Activated CD8-positive, alpha-beta memory T cell treated with anti-CD3 and anti-CD28 coated beads for 4 hours (primary cell): ENCODE measurements around the gene LINS1.

Experiments used
- DNase-seq, 2 donors: peaks; one replicate each; pipeline ENCODE4 v3.0.0-alpha.2; 2020; ENCODE audit warnings: low read depth in 2 of 2

The LINS1 gene

GRCh38 chr15:100559330-100559729 is 42.7 kb downstream of the LINS1 start:
- DNase-seq = no peak

DNA sequence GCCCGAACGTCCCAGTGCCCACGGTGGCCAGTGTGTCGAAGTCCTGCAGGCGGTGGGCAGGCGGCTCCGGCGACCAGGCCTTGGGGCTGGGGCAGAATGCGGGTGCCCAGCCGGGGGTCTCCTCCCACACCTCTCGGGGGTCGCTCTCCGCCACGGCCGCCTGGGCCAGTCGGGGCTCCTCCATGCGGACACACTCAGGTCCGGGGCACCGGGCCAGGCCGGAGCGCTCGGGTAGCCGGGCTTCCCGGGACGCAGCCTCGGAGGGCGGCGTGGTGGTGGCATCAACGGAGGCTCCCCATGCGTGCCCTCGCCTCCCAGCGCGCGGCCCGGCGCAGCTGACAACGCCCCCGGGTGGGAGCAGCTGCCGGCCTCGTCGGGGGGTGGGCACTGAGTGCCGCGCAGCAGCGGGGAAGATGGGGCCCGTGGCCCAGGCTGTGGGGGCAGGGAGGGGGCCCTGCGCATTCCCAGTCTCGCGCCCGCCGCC is 43.2 kb downstream of the LINS1 start:
- no peak for DNase-seq

GRCh38 chr15:100553468-100553867 is 48.5 kb downstream of the LINS1 start:
- no peak for DNase-seq

DNA sequence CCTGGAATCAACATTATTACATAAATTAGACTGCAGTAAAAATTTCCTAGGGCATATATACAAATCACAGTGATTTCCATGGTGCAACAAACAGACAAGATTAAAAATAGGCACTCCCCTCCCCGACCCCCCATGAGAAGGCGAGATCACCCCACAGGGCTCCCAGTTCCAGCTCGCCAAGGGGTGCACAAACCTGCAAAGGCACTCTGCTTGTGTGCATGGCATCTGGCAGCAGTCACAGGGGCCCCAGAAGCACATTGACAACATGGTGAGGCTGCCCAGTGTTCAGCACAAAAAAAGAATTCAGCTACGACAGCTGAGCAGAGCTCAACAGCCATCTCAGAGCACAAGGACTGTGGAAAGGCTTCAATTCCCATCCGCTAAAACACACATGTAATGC is 54.0 kb downstream of the LINS1 start:
- DNase-seq = no peak

GRCh38 chr15:100544946-100545345 is 57.0 kb downstream of the LINS1 start:
- no peak for DNase-seq

DNA sequence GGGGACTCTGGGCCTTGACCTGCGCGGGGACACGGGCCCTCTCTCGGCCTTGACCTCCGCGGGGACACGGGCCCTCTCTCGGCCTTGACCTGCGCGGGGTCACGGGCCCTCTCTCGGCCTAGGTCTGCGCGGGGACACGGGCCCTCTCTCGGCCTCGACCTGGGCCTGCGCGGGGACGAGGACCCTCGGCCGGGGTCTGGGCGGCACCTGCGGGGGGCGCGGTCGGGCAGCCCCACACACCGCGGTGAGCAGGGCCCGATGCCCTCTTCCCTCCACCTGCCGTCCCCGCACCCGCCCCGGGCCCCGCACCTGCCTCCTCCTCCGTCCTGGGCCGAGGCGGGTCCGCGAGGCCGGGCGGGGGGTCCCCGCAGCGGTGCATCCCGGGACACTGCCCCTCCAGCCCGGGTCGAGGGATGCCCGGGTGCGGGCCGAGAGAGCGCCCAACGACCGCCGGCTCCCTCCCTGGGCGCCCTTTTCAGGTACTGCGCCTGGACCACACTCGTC is 57.6 kb downstream of the LINS1 start:
- no peak for DNase-seq

DNA sequence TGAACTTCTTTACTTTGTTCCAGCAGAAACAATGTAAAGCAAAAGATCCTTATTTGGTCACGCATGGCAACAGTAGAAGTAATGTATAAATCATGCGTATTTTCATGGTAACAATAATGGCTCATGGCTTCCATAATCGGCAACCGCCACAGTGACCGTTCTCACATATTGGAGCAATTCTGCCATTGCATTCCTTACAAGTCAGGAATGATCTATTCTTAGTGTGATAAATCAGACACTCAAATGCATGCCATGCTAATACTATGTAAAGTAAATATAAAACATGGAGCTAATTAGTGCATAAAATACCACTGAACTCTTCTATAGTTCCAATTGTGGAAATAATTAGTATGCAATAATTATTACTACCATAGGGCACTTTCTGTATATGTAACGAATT is 59.7 kb downstream of the LINS1 start:
- DNase-seq = no peak

- DNase-seq = no peak
These were observed 64.7 kb downstream of the LINS1 start for GRCh38 chr15:100537331-100537730.

GRCh38 chr15:100536733-100537132 is 65.3 kb downstream of the LINS1 start:
- DNase-seq = no peak

DNA sequence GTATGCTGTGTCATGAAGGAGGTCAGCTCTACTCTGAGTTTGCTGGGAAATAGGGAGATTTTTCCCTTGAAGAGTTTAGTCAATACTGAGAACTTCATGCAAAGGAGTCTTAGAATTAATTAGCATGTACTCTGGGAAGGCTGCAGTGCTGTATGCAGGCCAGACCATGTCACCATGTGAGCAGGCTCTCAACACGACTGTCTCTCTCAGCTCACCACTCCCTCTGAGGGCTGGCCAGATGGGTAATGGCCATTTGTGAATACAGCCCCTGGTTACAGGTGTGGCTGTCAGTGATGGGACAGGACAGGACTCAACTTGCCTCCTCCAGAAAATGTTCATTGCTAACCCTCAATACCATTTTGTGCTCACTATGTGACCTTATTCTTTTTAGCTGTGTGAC is 68.1 kb downstream of the LINS1 start:
- no peak for DNase-seq

DNA sequence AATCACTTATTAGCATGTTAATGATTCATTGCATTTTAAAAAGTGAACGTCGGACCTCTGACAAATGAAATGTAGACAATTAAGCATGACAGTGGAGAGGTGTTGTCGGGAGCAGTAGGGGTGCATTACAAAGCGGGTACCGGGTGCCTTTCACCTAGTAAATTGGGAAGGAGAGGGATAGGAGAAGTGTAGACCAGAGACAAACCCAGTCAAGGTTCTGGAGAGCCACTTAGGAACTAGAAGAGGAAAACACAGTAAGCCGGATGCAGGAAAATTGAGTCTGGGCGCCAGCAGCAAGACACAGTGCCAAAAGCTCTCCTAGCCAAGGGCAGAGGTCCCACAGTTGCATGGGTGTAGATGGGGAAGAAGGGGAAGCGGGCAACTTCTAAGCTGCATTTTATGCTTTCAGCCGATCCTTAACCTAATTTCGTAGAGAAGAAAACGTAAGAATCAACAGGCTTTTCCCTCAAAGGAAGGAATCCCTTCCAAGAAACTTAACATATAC is 70.1 kb downstream of the LINS1 start:
- no peak for DNase-seq

DNA sequence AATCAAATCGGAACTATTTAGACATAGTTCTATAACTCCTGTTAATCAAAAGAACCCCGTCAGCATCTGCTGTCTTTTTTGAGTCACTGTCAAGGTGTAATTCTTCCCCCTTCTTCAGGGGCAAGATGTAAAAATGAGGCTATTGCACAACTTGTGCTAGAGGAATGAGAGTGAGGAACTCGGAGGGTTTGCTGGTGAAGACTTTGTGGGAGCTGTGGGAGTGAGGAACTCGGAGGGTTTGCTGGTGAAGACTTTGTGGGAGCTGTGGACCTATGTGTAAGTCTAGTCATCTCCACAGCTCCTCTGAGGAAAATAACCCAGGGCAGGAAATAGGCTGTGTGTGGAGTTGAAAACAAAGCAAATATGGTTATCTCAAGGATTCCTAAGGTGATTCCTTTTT is 70.8 kb downstream of the LINS1 start:
- no peak for DNase-seq

GRCh38 chr15:100529556-100529955 is 72.4 kb downstream of the LINS1 start:
- no peak for DNase-seq

- no peak for DNase-seq
These were observed 73.1 kb downstream of the LINS1 start, which contains the start of gene CERS3 for GRCh38 chr15:100528833-100529428. Gene CERS3 (minus strand): TSS chr15:100528950. CDS start chr15:100501849, 27,101 bp downstream.

- no peak for DNase-seq
These were observed 75.9 kb downstream of the LINS1 start for GRCh38 chr15:100526027-100526481.

DNA sequence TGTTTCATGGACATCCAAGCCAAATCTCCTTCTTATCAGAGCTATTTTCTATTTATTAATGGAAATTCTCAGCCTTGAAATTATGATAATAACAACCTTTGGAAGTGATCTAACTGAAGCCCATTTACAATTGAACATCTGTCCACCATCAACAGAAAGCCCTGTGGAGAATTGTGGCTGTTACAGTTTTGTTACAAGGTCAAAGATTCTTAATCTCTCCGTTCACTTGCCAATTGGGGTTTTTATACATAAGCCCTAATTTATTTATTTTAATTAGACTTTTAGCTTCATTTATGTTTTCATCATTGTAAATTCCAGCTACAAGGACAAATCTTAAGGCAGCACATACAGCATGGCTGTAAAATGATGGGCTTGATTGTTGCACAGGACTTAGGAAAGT is 76.5 kb downstream of the LINS1 start:
- DNase-seq = no peak

GRCh38 chr15:100524326-100524725 is 77.7 kb downstream of the LINS1 start:
- no peak for DNase-seq

GRCh38 chr15:100521907-100522306 is 80.1 kb downstream of the LINS1 start:
- no peak for DNase-seq

DNA sequence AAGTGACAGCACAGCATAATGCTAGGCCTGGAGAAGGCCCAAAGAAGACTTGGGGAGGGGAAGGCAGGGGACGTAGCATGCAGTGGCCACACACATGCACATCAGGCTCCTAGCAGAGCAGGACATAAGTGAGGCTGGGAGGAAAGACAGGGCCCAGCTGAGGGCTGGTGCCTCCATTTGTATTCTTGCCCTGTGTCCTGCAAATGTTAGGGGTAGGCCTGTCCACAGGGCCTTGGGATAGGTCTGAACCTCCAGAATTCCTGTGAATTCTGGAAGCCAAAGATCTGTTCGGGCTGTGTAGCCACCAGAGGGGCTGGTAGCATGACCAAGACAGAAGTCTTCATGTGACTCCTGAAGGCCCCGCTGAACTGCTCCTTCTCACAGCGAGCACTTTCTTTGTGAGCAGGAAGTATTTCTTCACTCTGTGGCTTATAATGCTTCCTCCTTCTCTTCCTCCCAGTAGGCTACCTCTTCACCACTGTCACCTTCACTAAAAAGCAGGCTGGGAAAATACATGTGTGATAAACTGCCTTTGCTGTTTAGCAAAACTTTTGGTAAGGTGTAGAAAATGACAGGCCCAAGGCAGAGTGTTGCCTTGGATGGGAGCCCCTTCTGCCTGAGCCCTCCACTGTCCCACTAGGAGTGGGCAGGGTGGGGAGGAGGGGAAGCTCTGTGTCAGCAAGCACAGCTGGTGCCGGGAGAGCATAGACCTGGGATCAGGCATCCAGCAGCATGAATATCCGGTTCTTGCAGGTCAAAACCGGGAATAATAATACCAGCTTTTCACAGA is 81.7 kb downstream of the LINS1 start:
- no peak for DNase-seq

DNA sequence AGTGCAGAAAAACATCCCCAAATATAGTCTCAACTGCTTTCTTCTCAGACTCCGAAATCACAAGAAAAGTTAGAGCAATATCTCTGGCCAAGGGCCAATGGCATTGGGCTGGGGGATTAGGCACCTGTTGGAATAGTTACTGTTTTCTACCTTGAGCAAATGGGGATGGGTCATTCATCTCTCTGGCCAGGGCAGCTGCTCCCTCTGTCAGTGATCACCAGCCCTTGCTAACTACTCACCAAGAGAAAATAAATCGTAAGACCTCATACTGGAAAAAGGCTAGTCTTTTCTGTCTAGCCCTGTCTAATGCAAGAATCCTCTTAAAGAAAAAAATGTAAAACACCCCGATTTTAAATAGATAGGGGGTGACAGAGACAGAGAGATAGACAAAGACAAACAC is 84.1 kb downstream of the LINS1 start:
- DNase-seq = no peak
